Prostate gland (tissue), 2 donors: ENCODE data around the gene VGF. TPM values are rescaled to one million over a fixed set of nuclear protein-coding genes. Genes with fewer than 3 reads are reported as not detected.

Source experiments
- DNase-seq: peaks from one replicate; pipeline ENCODE4 v3.0.0-alpha.2; 2019; ENCODE audit warnings: low spot score
- H3K27ac ChIP-seq, 2 donors: fragments of 200-600 bp; sonication (generic); 2 replicates each; pipeline ENCODE4 v1.5.1; 2017 to 2019
- H3K27me3 ChIP-seq: fragments of 200-600 bp; sonication (generic); replicated peaks from 2 replicates; pipeline ENCODE4 v1.5.1; 2019; ENCODE audit not compliant: insufficient read depth
- H3K36me3 ChIP-seq, 2 donors: fragments of 200-600 bp; sonication (generic); 1 replicate in 1 of 2; 2 replicates in 1 of 2; pipeline versions ENCODE4 v1.5.1 to v1.8.1; 2017 to 2019
- H3K4me1 ChIP-seq: fragments of 200-600 bp; sonication (generic); replicated peaks from 2 replicates; pipeline ENCODE4 v1.5.1; 2019
- H3K4me3 ChIP-seq, 2 donors: fragments of 200-600 bp; sonication (generic); 2 replicates each; pipeline ENCODE4 v1.5.1; 2017 to 2019
- H3K9me3 ChIP-seq: fragments of 200-600 bp; sonication (generic); 2 replicates; pipeline ENCODE4 v1.5.1; 2017
- CTCF ChIP-seq, 4 experiments: fragments of 200-600 bp in 2 of 4; fragments of 450-650 bp in 2 of 4; sonication (generic) in 2 of 4; IDR thresholded peaks; 1 replicate in 3 of 4; 2 replicates in 1 of 4; pipeline ENCODE4 v1.5.1; 2016 to 2019; ENCODE audit warnings: antibody characterized with exemption in 4 of 4, mild to moderate bottlenecking in 2 of 4, moderate library complexity in 2 of 4
- POLR2A ChIP-seq: fragments of 450-650 bp; IDR thresholded peaks from one replicate; pipeline ENCODE4 v1.6.1; 2016; ENCODE audit warnings: antibody characterized with exemption, mild to moderate bottlenecking
- POLR2AphosphoS5 ChIP-seq: sonication (generic); formaldehyde crosslinking; IDR thresholded peaks from one replicate; pipeline ENCODE4 v1.6.1; 2017; ENCODE audit warnings: antibody characterized with exemption
- WGBS: methylation state at CpG from one replicate; pipeline ENCODE4 v1.1.5; 2018; 5-methylcytosine and 5-hydroxymethylcytosine counted together
- intact Hi-C: fragments of 100-400 bp; cut with DNase I; formaldehyde crosslinking; loops from one replicate; pipeline ENCODE4 v1.14.2; 2022
- total RNA-seq, 2 donors: library from RNA; depleted of rRNA; stranded (reverse); fragments of >200 nt; gene quantifications; one replicate each; pipeline ENCODE4 v1.1.0, GENCODE V29; 2016

The VGF gene
- total RNA-seq, 2 donors from 2014 or later = 0.14 to 0.68 TPM

GRCh38 chr7:101185258-101185839, 20.0 kb upstream of the VGF start:
- 47% methylated on average over 5 of the region's 5 CpGs for WGBS
- intact Hi-C loops = no loop called here
- Histone ChIP-seq H3K36me3 (no peaks in the 10 kb centered on the region), H3K27me3 (no peaks in the 10 kb centered on the region), H3K27ac (no peak overlapping the region), H3K4me1 (no peaks in the 10 kb centered on the region), H3K4me3 (no peak overlapping the region), H3K9me3 (no peaks in the 10 kb centered on the region)
- TF ChIP-seq POLR2A (no peak), POLR2AphosphoS5 (no peak), CTCF (IDR thresholded peaks at IDR 0.05) (no peak)
- no peak for DNase-seq

- WGBS = 4% methylated on average over 55 of the region's 56 CpGs
- Histone ChIP-seq H3K36me3 (no peaks in the 10 kb centered on the region), H3K27ac (no peak within 1 kb of the TSS), H3K9me3 (no peaks in the 10 kb centered on the region), H3K27me3 (peaks cover 16% of the 10 kb centered on the region), H3K4me1 (no peaks in the 10 kb centered on the region), H3K4me3 (no peak within 1 kb of the TSS)
- intact Hi-C loops = no loop called here
- TF ChIP-seq CTCF (IDR thresholded peaks at IDR 0.05) = no peak
- TF ChIP-seq POLR2AphosphoS5 = no peak
- TF ChIP-seq POLR2A = no peak
- no peak for DNase-seq
Measured at GRCh38 chr7:101180130-101180755, 14.9 kb upstream of the VGF start, which contains the start of gene NAT16. TSS of gene NAT16 (minus strand) at chr7:101180293. CDS start at chr7:101174807, 5,486 bp downstream.

DNA sequence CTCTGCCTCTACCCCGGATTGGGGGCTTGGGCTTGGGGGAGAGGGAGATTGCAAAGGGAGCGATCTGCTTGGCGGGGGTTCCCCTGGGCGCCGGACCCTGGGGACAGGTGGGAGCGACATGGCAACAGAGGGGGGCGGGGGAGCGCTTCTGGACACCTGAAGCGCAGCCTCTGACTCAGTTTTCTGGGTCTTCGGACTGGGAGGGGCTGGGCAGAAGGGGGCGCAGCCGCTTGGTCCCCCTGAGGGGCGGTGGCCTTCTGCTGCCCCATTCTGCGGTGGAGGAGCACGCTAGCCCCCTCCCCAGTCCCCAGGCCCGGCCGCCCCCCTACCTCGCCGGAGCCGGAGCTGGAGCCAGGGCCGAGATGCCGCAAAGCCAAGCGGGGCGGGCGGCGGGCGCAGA, 14.3 kb upstream of the VGF start:
- Histone ChIP-seq H3K4me3 (no peak overlapping the region), H3K36me3 (no peaks in the 10 kb centered on the region), H3K9me3 (no peaks in the 10 kb centered on the region), H3K27ac (no peak overlapping the region), H3K4me1 (no peaks in the 10 kb centered on the region), H3K27me3 (peaks cover 16% of the 10 kb centered on the region)
- intact Hi-C loops = no loop called here
- 2% methylated on average over 27 of the region's 27 CpGs for WGBS
- TF ChIP-seq POLR2A (no peak), POLR2AphosphoS5 (no peak), CTCF (IDR thresholded peaks at IDR 0.05) (no peak)
- no peak for DNase-seq

DNA sequence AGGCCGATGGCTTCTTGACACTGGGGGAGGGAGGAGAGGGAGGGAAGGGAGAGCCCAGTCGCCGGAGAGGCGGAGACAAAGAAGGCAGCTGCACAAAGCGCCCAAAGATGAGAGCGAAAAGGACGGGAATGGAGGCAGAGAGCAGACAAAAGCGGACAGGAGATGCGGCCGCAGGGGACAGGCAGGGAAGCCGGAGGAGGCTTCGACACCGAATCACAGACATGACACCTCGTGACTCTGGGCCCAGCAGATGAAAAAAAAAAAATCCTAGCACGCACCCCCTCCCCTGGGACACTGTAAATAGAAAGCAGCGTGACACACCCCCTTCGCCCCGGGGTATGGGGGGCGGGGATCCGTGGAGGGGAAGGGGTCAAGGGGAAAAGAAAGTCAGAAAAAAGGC, 13.7 kb upstream of the VGF start:
- Histone ChIP-seq H3K4me3 (no peak overlapping the region), H3K4me1 (no peaks in the 10 kb centered on the region), H3K27me3 (peaks cover 22% of the 10 kb centered on the region), H3K27ac (no peak overlapping the region), H3K9me3 (no peaks in the 10 kb centered on the region), H3K36me3 (no peaks in the 10 kb centered on the region)
- no peak for DNase-seq
- WGBS = under 1% methylated on average over 19 of the region's 20 CpGs
- no peak for TF ChIP-seq POLR2AphosphoS5
- TF ChIP-seq CTCF (IDR thresholded peaks at IDR 0.05) = no peak
- no peak for TF ChIP-seq POLR2A
- intact Hi-C loops = no loop called here

DNA sequence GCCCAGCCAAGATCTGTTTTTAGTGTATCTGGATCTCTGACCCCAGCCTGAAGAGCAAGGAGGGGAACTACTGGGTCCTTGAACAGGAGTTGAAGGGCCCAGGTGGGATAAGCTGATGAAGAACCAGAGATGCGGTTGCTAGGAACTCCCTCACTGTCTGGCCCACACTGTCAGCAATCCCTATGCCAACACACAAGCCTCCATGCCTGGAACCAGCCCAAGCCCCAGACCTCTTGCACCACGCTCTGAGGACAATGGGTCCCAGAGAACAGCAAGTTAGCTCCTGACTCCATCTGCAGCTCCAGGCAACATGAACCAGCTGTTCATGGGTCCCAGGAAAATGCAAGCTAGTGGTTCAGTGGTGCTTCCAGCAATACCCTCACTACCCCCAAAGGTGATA, 12.3 kb upstream of the VGF start:
- intact Hi-C loops = no loop called here
- Histone ChIP-seq H3K4me3 (no peak overlapping the region), H3K9me3 (no peaks in the 10 kb centered on the region), H3K36me3 (no peaks in the 10 kb centered on the region), H3K27me3 (peaks cover 30% of the 10 kb centered on the region), H3K4me1 (no peaks in the 10 kb centered on the region), H3K27ac (no peak overlapping the region)
- TF ChIP-seq POLR2AphosphoS5 = no peak
- no peak for TF ChIP-seq CTCF (IDR thresholded peaks at IDR 0.05)
- TF ChIP-seq POLR2A = no peak
- 65% methylated on average over 2 of the region's 2 CpGs for WGBS
- DNase-seq = no peak
